Subcutaneous abdominal adipose tissue (tissue), 5 donors: ENCODE measurements around the gene RPS6KA5.

ENCODE experiments used
- H3K27ac ChIP-seq: one replicate; pipeline ENCODE4 v1.7.0; 2013; ENCODE audit warnings: low read depth, mild to moderate bottlenecking, inconsistent platforms, low read length, moderate library complexity
- H3K27me3 ChIP-seq, 5 donors: one replicate each; pipeline ENCODE4 v1.7.0; 2013; ENCODE audit warnings: low read length in 5 of 5, inconsistent platforms in 1 of 5; ENCODE audit not compliant: control insufficient read depth in 5 of 5, insufficient read depth in 4 of 5
- H3K36me3 ChIP-seq, 5 donors: one replicate each; pipeline ENCODE4 v1.7.0; 2013; ENCODE audit warnings: low read length in 5 of 5; ENCODE audit not compliant: control insufficient read depth in 5 of 5, insufficient read depth in 5 of 5
- H3K4me1 ChIP-seq, 5 donors: one replicate each; pipeline ENCODE4 v1.7.0; 2013; ENCODE audit warnings: low read length in 5 of 5, mild to moderate bottlenecking in 3 of 5, moderate library complexity in 1 of 5; ENCODE audit not compliant: control insufficient read depth in 5 of 5, insufficient read depth in 5 of 5
- H3K4me3 ChIP-seq, 5 donors: one replicate each; pipeline ENCODE4 v1.7.0; 2013; ENCODE audit warnings: low read length in 5 of 5, low read depth in 1 of 5
- H3K9ac ChIP-seq, 5 donors: one replicate each; pipeline ENCODE4 v1.7.0; 2013; ENCODE audit warnings: low read length in 5 of 5, mild to moderate bottlenecking in 4 of 5, moderate library complexity in 3 of 5
- H3K9me3 ChIP-seq, 5 donors: one replicate each; pipeline ENCODE4 v1.7.0; 2013; ENCODE audit warnings: low read length in 5 of 5; ENCODE audit not compliant: control insufficient read depth in 5 of 5
- donor health status: healthy.
- donor health status: healthy.
- donor health status: healthy.
- donor health status: healthy.
- donor health status: healthy.

The RPS6KA5 gene

GRCh38 chr14:90810806-90811205 is 249.6 kb downstream of the RPS6KA5 start:
- Histone ChIP-seq H3K36me3 (no peaks in the 10 kb centered on the region), H3K27me3 (no peaks in the 10 kb centered on the region), H3K4me3 (no peak overlapping the region), H3K27ac (no peak overlapping the region), H3K9ac (no peak overlapping the region), H3K9me3 (no peaks in the 10 kb centered on the region), H3K4me1 (peaks cover 22 to 64% (median 53%) of the 10 kb centered on the region in 5 donors)

- H3K4me1 ChIP-seq, result peaks cover 21 to 63% (median 53%) of the 10 kb centered on the region in 5 donors
- no peaks in the 10 kb centered on the region for H3K27me3 ChIP-seq
- H3K27ac ChIP-seq, result no peak overlapping the region
- no peak overlapping the region for H3K4me3 ChIP-seq
- H3K9ac ChIP-seq, result no peak overlapping the region
- H3K9me3 ChIP-seq, result no peaks in the 10 kb centered on the region
- no peaks in the 10 kb centered on the region for H3K36me3 ChIP-seq
Observed at GRCh38 chr14:90809530-90810312, 250.7 kb downstream of the RPS6KA5 start.

- H3K27ac ChIP-seq, result peak overlapping the region; percentile 92
- no peak overlapping the region for H3K4me3 ChIP-seq
Observed at GRCh38 chr14:90808759-90809529, 251.5 kb downstream of the RPS6KA5 start.

GRCh38 chr14:90807060-90807459 is 253.4 kb downstream of the RPS6KA5 start:
- no peak overlapping the region for H3K4me3 ChIP-seq
- H3K9me3 ChIP-seq, result no peaks in the 10 kb centered on the region
- H3K27me3 ChIP-seq, result no peaks in the 10 kb centered on the region
- H3K27ac ChIP-seq, result peak overlapping the region; percentile 92
- peak overlapping the region in 4 of 5 donors; percentile 7 to 60 (median 52) for H3K9ac ChIP-seq
- H3K4me1 ChIP-seq, result peaks cover 26 to 79% (median 68%) of the 10 kb centered on the region in 5 donors
- no peaks in the 10 kb centered on the region for H3K36me3 ChIP-seq

More at GRCh38 chr14:90808759-90809529, 251.5 kb downstream of the RPS6KA5 start:
- H3K9ac ChIP-seq, result no peak overlapping the region
- no peaks in the 10 kb centered on the region for H3K27me3 ChIP-seq
- H3K36me3 ChIP-seq, result no peaks in the 10 kb centered on the region
- no peaks in the 10 kb centered on the region for H3K9me3 ChIP-seq
- H3K4me1 ChIP-seq, result peaks cover 21 to 61% (median 54%) of the 10 kb centered on the region in 5 donors

DNA sequence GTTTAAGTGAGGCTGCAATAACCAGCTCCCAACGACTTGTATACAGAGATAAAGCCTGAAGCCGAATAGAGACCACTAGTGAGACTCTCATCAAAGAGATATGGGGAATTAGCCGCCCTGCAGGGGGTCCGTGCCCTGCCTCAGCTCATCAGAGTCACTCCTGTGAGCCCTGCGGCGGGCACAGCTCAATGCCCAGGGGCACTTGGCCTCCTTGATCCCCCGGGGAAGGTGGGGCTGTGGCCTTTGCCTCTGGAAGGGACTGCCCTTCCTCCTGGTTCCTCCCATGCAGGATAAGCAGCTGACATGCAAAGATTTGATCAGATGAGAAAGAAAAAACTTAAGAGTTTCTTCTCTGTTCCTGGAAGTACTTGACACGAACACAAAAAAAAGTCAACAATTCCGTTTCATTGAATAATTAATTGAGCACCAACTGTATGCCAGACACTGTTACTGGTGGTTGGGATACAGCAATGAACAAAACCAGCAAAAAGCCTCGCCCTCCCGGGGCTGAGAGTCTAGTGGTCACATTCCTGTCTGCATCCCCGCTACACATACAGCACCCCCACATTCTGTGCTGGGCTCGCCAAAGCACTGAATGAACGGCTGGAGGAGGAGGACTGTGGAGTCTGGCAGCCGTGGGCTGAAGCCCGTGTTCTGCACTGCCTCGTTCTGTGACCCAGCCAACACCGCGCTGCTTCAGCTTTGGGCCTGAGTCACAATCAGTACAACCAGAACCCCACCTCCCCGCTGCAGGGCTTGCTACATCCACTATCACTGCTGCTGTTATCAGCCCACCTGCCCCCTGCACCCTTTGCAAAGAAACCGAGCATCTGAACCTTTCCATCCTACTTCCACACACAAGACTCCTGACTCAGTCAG is 254.5 kb downstream of the RPS6KA5 start:
- H3K4me1 ChIP-seq, result peaks cover 26 to 82% (median 73%) of the 10 kb centered on the region in 5 donors
- H3K9ac ChIP-seq, result peak overlapping the region in 2 of 5 donors; percentile 28
- H3K27ac ChIP-seq, result peak overlapping the region; percentile 92
- no peaks in the 10 kb centered on the region for H3K9me3 ChIP-seq
- H3K4me3 ChIP-seq, result no peak overlapping the region
- H3K36me3 ChIP-seq, result no peaks in the 10 kb centered on the region
- H3K27me3 ChIP-seq, result no peaks in the 10 kb centered on the region

DNA sequence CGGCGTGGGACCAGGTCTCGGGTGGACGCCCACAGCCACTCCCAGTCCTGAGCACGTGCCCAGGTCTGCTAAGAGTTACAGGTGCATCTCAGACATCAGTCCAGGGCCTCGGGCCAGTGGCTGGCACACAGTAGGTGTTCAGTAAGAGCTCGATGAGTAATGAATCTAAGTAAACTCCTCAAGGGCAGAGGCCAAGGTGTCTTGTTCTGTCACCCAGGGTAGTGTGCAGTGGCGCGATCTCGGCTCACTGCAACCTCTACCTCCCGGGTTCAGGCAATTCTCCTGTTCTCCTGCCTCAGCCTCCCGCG is 255.4 kb downstream of the RPS6KA5 start:
- H3K4me3 ChIP-seq, result no peak overlapping the region
- H3K9me3 ChIP-seq, result no peaks in the 10 kb centered on the region
- peaks cover 26 to 80% (median 73%) of the 10 kb centered on the region in 5 donors for H3K4me1 ChIP-seq
- H3K9ac ChIP-seq, result no peak overlapping the region
- no peaks in the 10 kb centered on the region for H3K36me3 ChIP-seq
- H3K27ac ChIP-seq, result peak overlapping the region; percentile 75
- H3K27me3 ChIP-seq, result no peaks in the 10 kb centered on the region

- Histone ChIP-seq H3K27ac (peak overlapping the region; percentile 75), H3K4me1 (peaks cover 26 to 77% (median 71%) of the 10 kb centered on the region in 5 donors), H3K9ac (peak overlapping the region in 1 of 5 donors; percentile 5), H3K9me3 (no peaks in the 10 kb centered on the region), H3K27me3 (no peaks in the 10 kb centered on the region), H3K4me3 (no peak overlapping the region), H3K36me3 (no peaks in the 10 kb centered on the region)
Observed at GRCh38 chr14:90804292-90805083, 256.0 kb downstream of the RPS6KA5 start.

DNA sequence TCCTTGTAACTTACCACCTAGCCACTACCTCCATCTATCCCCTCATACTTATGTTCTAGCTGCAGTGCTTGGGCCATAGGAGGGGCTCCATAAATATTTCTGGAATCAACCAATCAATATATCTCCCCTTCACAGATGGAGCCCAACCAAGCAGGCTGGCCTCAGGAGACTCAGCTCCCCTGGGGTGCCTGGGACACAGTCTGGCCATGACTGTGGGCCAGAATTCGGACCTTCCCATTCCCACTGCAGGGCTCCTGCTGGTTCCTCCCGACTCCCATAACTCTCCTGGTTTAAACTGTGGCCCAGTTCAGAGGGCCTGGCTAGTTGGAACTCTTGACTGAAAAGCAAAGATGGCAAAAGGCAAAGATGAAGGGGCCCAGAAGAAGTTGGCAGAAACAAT is 257.2 kb downstream of the RPS6KA5 start:
- Histone ChIP-seq H3K4me3 (no peak overlapping the region), H3K27ac (peak overlapping the region; percentile 75), H3K27me3 (no peaks in the 10 kb centered on the region), H3K4me1 (peaks cover 22 to 68% (median 61%) of the 10 kb centered on the region in 5 donors), H3K9me3 (no peaks in the 10 kb centered on the region), H3K36me3 (no peaks in the 10 kb centered on the region), H3K9ac (no peak overlapping the region)

GRCh38 chr14:90799420-90799819 is 261.0 kb downstream of the RPS6KA5 start:
- H3K9ac ChIP-seq, result no peak overlapping the region
- H3K4me1 ChIP-seq, result peaks cover 8 to 59% (median 56%) of the 10 kb centered on the region in 5 donors
- H3K27ac ChIP-seq, result no peak overlapping the region
- H3K4me3 ChIP-seq, result no peak overlapping the region
- no peaks in the 10 kb centered on the region for H3K27me3 ChIP-seq
- no peaks in the 10 kb centered on the region for H3K36me3 ChIP-seq
- H3K9me3 ChIP-seq, result no peaks in the 10 kb centered on the region
